GM19455 (cell line): Measurements from ENCODE around the gene RPL18.
"Not testable (repeated sequence)": the region's sequence is repeated elsewhere in the genome, so short reads cannot be mapped to it uniquely, and the experiment has no call there.

Experiments
- ATAC-seq: cut with Tn5 transposase; IDR thresholded peaks from one replicate; pipeline ENCODE4 v1.9.1; 2021; ENCODE audit not compliant: unreplicated experiment

RPL18 gene

DNA sequence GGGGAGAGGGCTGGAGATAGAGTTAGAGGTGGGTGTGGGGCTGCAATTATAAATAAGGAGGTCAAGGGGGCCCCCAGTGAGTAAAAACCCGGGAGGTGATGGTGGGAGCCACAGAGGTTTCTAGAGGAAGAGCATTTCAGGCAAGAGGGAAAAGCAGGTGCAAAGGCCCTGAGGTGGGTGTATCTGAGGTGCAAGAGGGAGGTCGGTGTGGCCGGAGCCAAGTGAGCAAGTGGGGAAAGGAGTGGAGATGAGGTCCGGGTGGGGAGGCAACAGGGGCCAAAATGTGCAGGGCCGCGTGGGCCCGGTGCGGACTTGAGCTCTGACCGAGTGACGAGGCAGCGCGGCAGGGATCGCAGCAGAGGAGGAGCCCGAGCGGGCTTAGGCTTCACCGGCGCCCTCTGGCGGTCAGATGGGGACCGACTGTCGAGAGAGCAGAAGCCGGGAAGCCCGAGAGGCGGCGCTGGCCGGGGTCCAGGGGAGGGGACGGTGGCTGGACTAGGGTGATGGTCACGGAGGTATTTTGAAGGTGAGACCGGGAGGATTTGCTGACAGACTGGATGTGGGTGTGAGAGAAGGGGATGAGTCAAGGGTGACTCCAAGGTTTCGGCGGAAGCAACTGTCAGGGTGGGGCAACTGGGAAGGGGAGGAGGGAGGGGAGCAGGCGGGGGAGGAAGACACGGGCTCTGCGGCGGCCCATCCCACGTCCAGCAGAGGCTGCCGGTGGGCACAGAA, 30.1 kb downstream of the RPL18 start:
- no peak for ATAC-seq

GRCh38 chr19:48587387-48587786, 31.6 kb downstream of the RPL18 start:
- ATAC-seq = no peak

DNA sequence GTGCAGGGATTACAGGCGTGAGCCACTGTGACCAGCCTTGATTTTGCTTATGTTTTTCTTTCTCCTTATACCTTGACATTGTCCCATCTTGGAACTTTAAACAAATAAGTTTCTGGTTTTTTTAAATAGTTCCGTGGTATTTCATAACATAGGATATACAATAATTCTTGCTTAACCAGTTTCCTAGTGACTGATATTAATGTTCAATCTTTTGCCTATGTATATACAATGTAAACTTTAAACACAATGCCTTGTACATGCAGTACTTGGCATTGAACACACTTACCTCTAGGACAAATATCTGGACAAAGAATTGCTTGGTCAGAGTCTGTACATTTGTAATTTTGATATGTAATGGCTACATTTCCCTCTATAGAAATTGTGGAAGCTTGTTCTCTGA, 36.8 kb downstream of the RPL18 start:
- no peak for ATAC-seq

DNA sequence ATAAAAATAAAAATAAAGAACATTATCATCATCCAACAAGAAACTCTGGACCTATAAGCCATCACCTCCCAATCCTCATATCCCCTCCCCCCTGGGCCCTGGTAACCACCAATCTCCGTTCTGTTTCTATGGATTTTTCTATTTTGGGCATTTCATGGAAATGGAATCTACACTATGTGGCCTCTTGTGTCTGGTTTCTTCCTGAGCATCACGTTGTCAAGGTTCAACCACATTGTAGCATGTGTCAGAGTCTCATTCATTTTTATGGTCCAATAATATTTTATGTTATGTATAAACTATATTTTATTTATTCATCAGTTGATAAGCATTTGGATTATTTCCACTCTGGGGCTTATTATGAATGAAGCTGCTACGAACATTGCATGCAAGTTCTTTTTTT, 40.1 kb downstream of the RPL18 start:
- no peak for ATAC-seq

- ATAC-seq = not testable (repeated sequence)
Measured at GRCh38 chr19:48577908-48578307, 41.1 kb downstream of the RPL18 start.

GRCh38 chr19:48575931-48576622, 42.9 kb downstream of the RPL18 start:
- ATAC-seq = no peak

DNA sequence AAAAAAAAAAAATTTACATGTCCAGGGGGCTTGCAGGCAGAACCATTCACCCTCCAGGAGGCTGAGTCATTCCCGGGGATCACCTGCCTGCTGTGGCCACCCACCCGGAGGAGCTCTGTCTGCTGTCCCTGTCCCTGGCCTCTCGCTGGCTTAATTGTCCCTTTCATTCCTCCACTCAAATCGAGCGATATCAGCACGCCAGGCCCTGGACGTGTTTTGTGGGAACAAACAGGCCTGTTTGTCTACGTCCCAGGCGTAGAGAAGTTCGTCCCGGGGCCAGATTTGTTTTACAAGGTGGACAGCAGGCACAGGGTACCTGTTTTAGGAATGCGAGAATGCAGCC, 45.8 kb downstream of the RPL18 start:
- ATAC-seq = no peak

GRCh38 chr19:48571378-48572162, 47.4 kb downstream of the RPL18 start:
- no peak for ATAC-seq

- no peak for ATAC-seq
Measured at GRCh38 chr19:48569814-48570213, 49.2 kb downstream of the RPL18 start.

DNA sequence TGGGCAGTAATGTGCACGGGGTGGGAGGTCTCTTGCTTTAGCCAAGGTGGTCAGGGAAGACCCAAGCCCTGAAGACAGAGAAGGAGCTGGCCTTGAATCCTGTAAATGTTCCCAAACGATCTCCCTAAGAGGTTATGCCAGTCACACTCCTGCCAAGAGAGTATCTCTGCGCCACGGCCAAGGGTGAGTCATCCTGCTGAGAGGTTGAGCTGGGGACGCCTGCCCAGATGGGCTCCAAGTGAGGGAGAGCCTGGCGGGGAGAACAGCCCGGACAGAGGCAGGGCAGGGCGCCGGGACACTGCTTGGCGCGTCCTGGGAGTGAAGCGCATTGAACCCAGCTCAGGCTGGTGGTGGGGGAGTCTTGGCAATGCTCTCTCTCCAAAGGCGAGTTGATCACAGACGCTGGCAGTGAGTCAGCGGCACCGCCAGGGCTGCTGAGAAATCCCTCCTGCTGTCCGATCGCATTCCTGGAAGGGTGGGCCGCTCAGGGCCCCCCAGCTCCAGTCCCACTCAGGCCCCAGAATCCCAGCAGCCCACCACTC, 50.6 kb downstream of the RPL18 start:
- ATAC-seq = no peak
